Dedifferentiated amniotic fluid mesenchymal stem cell (primary cell): Measurements from ENCODE around the gene TOP1.

Experiments
- DNase-seq: peaks from one replicate; pipeline ENCODE4 v3.0.0-alpha.2; 2016; ENCODE audit errors: extremely low spot score

The TOP1 gene

DNA sequence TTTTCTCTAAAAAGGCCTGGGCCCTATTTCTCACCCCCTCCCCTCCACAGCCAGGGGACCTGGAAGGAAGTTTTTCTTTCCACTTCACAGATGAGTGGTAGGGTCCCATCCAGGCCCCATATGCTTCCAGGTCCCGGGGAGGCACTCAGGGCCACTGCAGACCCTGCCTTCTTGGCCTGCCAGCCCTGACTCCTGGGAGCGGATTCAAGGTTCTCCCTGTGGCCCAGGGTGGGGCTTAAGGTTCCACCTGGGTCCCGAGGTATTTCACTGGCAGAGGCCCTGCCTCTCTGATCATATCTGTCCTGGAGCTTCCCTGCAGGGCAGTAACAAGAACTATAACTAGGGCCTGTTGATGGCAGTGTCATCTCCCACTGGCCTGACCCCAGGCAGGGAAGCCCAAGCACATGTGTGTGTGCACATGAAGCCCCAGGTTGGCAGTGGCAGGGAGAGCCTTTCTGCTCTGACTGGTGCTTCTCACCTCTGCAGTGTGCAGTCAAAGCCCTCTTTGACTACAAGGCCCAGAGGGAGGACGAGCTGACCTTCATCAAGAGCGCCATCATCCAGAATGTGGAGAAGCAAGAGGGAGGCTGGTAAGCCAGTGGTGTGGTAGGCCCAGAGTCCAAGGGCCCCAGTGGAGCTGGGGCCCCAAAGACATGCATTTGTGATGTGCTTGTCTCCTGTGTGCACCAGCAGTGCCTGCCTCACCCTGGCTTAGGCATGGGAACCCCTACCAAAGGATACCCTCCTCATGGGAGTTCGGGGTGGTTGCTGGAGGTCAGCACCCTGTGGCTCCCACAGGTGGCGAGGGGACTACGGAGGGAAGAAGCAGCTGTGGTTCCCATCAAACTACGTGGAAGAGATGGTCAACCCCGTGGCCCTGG is 139.9 kb downstream of the TOP1 start:
- DNase-seq, result no peak

DNA sequence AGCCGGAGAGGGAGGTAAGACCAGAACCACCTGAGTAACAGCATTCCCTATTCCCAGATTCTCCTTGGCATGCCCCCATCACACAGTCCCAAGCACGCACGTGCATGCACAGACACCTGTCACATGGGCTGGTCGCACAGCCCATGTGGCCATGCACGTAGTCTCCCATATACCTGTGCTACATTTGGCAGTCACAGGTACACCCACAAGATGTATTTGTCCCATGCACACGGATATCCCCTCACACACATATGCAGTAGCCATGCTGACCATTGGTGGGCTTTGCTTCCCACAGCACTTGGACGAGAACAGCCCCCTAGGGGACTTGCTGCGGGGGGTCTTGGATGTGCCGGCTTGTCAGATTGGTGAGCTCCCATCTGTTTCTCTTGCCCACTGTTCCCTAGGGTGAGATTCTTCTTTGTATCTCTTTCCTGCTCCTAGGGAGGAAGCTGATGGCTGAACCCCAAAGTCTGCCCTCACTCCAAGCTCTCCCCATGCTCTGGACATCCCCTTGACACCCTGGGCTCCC is 140.6 kb downstream of the TOP1 start:
- no peak for DNase-seq

DNA sequence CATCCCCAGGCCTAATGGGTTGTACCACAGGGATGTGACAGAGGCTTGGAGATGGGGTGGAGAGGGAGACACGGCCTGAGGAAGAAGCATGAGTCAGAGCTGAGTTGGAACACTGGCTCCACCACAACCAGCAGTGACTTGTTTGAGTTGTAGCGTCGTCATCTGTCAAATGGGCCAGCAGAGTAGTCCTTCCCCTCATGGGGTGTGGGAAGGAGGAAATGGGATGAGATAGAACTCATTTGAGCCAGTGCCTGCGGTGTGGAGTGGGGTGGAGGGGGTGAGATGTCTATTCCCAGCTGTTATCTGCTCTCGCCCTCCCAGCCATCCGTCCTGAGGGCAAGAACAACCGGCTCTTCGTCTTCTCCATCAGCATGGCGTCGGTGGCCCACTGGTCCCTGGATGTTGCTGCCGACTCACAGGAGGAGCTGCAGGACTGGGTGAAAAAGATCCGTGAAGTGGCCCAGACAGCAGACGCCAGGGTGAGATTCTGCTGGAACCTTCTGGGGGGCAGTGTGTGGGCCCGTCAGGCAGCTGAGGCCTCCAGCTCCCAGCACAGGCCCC is 141.2 kb downstream of the TOP1 start:
- DNase-seq, result no peak

DNA sequence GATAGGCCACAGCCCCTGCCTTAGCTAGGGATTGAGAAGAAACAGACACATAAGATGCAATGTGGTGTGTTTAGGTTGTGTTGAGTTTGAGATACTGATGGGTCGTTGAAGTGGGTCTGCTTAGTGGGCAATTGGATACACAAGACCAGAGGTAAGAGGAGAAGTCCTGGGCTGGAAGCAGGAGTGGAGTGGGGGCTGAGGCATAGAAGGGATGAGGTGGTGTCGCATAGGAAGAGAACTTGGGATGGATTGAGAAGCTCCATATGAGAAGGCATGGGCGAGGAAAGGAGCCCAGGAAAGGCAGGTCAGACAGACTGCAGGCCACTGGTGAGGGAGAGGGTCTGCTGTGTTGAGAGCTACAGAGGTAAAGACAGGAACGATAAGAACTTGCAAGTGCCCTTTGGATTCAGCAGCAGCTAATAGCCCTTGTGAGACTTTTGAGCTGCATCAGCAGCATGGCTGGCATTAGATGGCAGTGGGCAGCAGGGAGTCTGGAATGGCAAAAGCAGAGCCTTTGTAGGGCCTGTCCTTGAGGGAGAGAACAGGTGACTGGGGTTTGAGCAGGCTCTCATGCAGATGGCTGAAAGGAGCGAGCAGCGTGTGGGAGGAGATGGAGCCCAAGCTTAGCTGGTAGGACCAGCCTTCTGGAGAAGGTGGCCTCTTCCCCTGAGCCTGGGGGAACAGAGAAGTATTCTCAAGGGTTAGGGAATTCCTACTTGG is 141.9 kb downstream of the TOP1 start:
- no peak for DNase-seq

DNA sequence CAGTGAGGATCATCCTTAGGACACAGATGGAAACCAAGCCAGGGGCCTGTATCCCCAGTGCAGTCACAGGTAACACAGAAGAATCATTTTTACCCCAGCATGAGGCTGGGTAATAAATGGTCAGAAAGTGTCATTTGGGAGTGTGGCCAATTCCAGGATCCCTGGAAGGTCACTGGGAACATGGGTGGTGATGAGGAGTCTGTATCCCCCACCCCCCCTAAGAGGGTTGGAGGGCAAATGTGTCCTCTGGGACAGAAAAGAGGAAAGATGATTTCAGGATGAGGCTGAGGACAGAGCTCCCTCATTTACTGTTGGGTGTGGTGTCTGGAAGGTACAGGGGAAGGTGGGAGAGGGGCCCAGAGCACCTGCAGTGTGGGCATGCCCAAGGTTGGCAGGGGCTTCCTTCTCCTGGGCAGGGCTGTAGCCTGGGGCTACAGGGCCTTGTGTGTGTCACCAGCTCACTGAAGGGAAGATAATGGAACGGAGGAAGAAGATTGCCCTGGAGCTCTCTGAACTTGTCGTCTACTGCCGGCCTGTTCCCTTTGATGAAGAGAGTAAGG is 143.2 kb downstream of the TOP1 start:
- DNase-seq, result no peak

DNA sequence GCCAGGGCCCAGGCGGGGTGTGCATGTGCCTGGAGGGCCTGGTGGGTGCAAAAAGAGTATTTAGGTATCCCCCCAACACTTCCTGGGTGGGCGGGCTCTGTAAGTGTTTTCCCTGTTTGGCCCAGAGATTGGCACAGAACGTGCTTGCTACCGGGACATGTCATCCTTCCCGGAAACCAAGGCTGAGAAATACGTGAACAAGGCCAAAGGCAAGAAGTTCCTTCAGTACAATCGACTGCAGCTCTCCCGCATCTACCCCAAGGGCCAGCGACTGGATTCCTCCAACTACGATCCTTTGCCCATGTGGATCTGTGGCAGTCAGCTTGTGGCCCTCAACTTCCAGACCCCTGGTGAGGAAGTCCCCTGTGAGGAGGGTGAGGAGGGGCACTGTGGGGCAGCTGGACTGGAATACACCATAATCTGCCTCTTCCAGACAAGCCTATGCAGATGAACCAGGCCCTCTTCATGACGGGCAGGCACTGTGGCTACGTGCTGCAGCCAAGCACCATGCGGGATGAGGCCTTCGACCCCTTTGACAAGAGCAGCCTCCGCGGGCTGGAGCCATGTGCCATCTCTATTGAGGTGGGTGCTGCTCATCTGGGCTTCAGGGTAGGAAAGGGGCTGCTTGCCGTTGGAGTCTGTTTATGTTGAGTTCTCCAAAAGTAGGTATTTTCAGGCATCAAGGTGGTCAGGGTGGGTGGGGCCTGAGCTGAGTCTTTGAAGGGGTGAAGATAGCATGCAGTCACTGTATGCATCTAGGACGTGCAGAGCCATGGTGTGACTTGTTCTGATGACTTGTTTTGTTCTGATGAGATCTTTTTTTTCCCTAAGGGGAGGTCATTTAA is 143.9 kb downstream of the TOP1 start:
- DNase-seq, result no peak

DNA sequence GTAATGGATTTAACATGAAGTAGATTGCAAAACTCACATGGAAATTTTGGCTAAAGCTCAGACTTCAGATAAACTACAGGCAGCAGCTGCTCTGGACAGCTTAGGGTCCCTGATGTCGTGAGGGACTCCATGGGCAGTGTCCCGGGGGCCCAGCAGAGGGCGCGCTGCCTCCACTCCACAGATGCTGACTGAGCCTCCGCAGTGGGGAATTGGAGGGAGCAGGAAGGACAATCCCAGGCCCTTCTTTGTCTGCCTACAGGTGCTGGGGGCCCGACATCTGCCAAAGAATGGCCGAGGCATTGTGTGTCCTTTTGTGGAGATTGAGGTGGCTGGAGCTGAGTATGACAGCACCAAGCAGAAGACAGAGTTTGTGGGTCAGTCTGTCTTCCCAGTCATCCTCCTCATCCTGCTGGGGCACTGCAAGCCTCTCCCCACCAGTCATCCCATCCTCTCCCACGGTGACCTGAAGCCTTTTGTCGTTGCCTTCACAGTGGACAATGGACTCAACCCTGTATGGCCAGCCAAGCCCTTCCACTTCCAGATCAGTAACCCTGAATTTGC is 144.6 kb downstream of the TOP1 start:
- peak; percentile 59 for DNase-seq

DNA sequence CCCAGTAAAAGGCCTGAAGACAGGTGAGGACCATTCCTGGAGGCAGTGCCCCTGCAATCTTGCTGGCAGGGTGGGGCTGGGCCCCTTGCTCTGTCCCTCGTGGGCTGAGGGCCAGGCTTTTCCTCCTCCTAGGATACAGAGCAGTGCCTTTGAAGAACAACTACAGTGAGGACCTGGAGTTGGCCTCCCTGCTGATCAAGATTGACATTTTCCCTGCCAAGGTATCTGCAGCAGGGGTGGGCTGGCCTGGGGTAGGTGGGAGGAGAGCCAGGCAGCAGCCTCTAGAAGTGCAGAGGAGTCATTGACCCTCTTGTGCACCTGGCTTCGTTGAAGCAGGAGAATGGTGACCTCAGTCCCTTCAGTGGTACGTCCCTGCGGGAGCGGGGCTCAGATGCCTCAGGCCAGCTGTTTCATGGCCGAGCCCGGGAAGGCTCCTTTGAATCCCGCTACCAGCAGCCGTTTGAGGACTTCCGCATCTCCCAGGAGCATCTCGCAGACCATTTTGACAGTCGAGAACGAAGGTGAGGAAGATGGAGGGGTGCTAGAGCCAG is 145.2 kb downstream of the TOP1 start:
- DNase-seq, result no peak
